Left cardiac atrium (tissue), 4 donors: ENCODE results near the gene MGST2. TPM values are rescaled to one million over a fixed set of nuclear protein-coding genes. Genes with fewer than 3 reads are reported as not detected.
A peak's percentile ranks its signal among the peaks of the same experiment; 100 is the strongest.
"Not testable (repeated sequence)": the region's sequence is repeated elsewhere in the genome, so short reads cannot be mapped to it uniquely, and the experiment has no call there.

Experiments
- ATAC-seq, 2 donors: fragments of 200-7000 bp; cut with Tn5 transposase; one replicate each; pipeline ENCODE4 v1.9.1; 2020; ENCODE audit warnings: mild to moderate bottlenecking in 2 of 2, moderate library complexity in 2 of 2
- DNase-seq: peaks from one replicate; pipeline ENCODE4 v3.0.0-alpha.2; 2020
- intact Hi-C, 2 donors: fragments of 100-400 bp; cut with DNase I; formaldehyde crosslinking; loops; one replicate each; pipeline versions ENCODE4 v1.14.1 to v1.15.1; 2022 to 2023
- long read RNA-seq: library from polyadenylated mRNA; unstranded; transcript quantifications from one replicate; pipeline ENCODE4 v2.0.0, GENCODE V29; 2021
- total RNA-seq, 2 donors: library from RNA; stranded (reverse); fragmentation: NEBNext Ultra II Directional; extraction: Animal tissue kit (Norgen Biotek cat#: 25700); gene quantifications; one replicate each; pipeline ENCODE4 v1.2.1, GENCODE V29; 2021
- donor health status: DM: no; HTN: yes; CAD: no.
- donor health status: DM: no; HTN: yes; CAD: no; lungs with severe emphysema.
- donor health status: DM: yes; HTN: yes; CAD: no.
- donor health status: Dilated cardiomyopathy.

Gene MGST2
- total RNA-seq: 10 to 100 TPM; 87.4 to 95.1 TPM
- long read RNA-seq, partial matches to known transcripts: 0 of 5 reads
- long read RNA-seq, other reads (novel, unspliced or antisense): 1 of 5 reads

DNA sequence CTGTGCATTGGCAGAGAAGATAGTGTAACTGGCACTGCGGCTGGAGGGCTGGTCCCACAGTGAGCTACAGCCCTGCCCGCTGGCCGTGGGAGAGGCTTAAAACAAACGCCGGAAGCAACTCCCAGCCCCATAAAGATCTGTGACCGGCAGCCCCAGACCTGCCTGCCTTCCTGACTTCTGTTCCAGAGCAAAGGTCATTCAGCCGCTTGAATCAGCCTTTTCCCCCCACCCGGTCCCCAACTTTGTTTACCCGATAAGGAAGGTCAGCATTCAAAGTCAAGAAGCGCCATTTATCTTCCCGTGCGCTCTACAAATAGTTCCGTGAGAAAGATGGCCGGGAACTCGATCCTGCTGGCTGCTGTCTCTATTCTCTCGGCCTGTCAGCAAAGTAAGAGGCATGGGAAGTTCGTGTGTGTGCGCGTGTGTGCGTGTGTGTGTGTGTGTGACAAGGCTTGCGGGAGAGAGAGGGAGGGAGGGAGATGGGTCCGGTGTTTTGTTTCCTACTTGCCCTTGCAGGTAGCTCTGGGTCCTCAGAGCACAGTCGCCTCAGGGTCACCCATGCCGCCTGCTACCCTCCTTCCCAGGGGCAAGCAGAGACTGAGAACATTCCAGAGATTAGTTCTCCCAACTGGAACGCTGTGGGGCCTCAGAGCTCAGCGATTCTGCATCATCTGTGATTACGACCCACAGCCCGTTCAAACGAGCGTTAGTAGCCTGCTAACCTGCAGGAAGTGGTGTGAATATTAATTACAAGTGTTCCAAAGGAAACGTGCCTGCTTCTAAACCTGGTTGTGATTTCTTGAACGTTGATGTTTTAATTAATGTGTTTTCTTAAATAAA, at the start of gene MGST2:
MGST2 (plus strand) TSS at position 130 of the 840 bp plus-strand sequence; CDS start at position 331, 201 bp downstream.
- intact Hi-C loops: no loop called here
- DNase-seq: peak; percentile 91
- peak; percentile 86 to 95 for ATAC-seq

DNA sequence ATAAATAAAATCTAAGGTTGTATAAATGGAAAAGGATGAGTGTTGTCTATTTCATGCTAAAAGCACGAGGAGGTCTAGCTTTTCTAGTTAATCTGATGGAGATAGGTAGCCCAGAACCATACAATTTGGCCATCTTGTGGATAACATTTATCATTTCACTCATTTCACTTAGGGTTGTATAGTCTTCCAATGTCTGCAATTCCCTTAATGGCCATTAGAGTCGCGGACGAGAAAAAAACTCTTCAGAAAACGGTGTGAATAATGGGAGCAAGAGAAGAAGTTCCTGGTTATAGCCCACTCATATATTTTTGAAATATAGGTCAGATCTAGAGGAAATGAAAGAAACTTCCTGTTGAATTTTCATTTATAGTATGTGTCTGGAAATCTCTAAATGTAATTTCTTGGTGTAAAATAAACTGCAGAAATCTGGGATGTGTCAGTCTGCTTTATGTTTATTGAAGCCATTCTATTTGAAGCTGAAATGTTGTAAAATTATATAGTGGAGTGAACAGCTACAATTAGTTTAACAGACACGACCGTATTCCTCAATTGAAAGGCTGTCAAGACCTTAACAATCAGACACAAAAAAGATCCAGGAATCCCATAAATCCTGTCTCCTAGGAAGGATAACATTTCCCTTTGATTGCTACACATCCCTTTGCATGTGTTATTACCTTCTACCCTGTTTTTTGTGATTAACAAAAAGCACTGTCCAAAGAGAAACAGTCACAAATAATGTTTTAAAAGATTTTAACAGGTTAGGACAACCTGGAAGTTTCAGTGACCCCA, 47.7 kb upstream of the MGST2 start:
- intact Hi-C loops: no loop called here
- DNase-seq (no peak), ATAC-seq (no peak)

DNA sequence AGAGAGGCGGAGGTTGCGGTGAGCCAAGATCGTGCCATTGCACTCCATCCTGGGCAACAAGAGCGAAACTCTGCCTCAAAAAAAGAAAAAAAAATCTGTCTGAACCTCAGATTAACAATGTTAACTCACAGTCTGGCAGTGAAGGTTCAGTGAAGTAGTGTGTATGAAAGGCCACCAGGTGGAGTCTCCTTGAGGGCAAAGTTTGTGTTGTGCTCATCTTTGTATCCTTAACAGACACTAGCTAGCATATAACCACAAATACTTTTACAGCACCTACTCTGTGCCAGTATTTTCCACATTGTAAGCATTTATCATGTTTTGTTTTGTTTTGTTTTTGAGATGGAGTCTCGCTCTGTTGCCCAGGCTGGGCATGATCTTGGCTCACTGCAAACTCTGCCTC, 46.0 kb upstream of the MGST2 start:
- intact Hi-C loops: no loop called here
- DNase-seq (no peak), ATAC-seq (no peak)

DNA sequence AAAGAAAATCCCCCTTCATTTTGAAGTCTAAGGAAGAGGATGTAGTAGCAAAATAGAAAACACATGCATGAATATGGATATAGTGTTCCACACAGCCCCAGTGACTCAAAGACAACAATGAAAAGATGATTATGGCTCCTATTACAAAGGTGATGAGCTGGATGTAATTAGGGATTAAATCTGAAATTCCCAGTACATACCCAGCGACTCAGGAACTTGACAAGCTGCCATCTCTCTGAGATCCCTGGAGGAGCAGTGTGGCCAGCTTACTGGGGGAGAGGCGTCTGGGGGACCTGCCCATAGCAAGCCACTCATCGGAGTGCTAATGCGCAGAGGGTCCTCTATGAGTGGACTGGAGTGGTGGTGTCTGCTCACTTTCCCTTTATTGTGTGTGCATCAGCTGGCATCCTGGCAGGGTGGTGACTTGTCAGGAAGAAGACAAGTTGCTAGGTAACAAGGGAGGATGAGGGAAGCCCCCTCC, 42.7 kb upstream of the MGST2 start:
- intact Hi-C loops: no loop called here
- DNase-seq (no peak), ATAC-seq (no peak)

DNA sequence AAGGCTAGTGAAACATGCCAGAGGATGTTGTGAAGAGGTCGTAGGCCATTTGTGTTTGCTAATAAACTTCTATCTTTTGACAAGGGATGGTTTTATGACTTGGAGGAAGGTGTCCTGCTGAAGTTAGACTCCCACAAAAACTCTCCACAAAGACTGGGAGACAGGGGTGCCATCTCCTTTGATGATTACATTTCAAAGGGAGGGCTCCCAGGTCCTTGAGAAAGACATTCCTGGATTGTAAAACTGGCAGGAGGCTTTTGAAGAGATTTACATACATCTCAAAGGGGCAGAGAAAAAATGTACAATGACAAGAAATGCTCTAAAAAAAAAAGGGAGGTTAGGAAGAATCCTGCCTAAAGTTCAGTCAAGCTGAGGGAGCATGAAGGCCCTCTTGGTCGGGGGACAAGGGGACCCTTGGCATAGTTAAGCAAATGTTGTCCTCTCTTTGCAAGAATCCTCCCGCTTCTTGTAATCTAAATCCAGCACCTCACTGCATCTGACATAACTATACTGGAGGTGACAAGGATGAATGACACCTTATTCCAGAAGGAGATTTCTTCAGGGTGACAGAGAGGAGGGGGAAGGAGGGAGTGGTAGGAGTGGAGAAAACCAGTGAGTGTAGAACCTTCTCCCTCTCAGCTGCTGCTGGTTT, 41.1 kb upstream of the MGST2 start:
- intact Hi-C loops: no loop called here
- DNase-seq (no peak), ATAC-seq (no peak)

DNA sequence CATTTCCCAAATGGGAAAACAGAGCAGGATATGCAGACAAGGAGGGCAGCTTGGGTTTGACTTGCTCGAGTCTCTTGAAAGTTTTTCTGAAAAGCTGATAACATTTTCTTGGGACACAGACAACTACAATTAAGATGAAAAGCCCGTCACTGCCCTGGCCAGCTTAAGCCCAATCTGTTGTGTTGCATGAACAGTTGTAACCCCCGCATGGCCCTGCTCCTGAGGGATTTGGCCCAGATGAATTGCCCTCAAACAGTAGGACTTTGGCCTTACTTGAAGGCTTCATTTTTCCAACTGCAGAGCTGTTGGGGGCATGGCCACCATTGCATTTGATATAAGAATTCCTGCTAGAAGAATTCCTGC, 40.5 kb upstream of the MGST2 start:
- no peak for ATAC-seq
- no peak for DNase-seq
- intact Hi-C loops: no loop called here

GRCh38 chr4:139625482-139625881, 40.1 kb upstream of the MGST2 start:
- DNase-seq (no peak), ATAC-seq (no peak)
- intact Hi-C loops: no loop called here

GRCh38 chr4:139628184-139629012, 37.2 kb upstream of the MGST2 start:
- ATAC-seq (no peak), DNase-seq (no peak)
- intact Hi-C loops: no loop called here

DNA sequence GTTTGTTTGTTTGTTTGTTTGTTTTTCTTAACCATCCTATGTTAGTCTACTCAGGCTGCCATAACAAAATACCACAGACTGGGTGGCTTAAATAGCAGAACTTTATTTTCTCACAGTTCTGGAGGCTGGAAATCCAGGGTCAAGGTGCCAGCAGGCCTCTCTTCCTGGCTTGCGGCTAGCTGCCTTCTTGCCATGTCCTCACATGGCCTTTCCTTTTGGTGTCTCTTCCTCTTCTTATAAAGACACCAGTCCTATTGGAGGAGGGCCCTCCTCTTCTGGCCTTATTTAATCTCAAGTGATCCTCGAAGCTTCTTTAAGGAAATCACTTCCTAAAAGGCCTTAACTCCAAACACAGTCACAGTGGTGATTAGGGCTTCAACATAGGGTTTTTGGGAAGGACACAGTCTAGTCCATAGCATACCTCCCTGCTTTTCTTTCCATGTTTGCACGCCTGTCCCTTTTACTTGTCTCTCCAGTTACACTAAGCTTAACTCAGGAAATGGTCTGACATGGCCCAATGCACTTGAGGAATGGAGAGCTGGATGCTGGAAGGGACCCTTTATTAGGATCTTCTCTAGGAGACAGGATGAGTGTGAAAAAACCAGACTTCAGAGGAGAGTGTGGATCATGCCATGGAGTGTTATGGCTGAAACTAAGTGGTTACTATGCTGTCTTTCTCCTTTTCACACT, 36.0 kb upstream of the MGST2 start:
- ATAC-seq (no peak), DNase-seq (no peak)
- intact Hi-C loops: loop anchor here in 1 of 2 donors (10.0 kb wide), 2 partner anchors 125 to 215 kb away; no protein-coding TSS in a partner anchor

DNA sequence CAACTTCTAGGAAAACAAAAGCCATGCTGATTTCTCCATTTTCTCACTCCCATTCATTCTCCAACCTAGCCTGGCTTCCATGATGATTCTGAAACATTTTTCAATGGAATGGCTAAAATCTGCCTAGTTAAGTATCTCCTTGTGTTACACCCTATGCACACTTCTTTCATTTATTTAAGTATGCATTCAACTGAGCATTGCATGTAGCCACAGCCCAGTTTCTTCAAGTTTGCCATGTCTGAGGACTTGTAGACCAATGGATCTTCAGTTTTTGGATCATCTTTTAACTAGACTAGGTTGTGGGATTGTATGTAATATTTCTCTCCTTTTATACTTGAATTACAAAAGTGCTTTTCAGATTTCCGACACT, 35.5 kb upstream of the MGST2 start:
- ATAC-seq: no peak
- no peak for DNase-seq
- intact Hi-C loops: loop anchor here in 1 of 2 donors (10.0 kb wide), 2 partner anchors 125 to 215 kb away; no protein-coding TSS in a partner anchor

DNA sequence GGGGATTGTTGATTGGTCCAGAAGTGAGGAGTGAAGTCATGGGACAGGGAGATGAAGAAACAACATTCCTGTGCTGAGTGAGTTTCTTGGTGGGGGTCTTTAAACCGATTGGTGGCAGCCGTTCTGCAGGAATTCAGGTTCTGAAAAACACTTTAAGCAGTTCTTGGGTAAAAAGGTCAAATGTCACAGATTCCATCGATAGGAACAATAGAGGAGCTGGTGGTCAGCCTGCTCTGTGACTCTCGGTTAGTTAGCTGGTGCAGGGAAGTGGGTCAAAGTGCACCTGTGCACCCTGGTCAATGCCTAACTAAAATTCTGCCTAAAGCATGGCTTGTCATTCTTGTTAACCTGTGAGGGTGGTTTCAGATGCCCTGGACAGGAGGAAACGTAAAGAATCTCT, 34.6 kb upstream of the MGST2 start:
- intact Hi-C loops: loop anchor here in 1 of 2 donors (10.0 kb wide), 2 partner anchors 126 to 216 kb away; no protein-coding TSS in a partner anchor
- ATAC-seq (no peak), DNase-seq (no peak)

GRCh38 chr4:139631791-139632190, 33.8 kb upstream of the MGST2 start:
- ATAC-seq (no peak), DNase-seq (no peak)
- intact Hi-C loops: loop anchor here in 1 of 2 donors (10.0 kb wide), 2 partner anchors 127 to 217 kb away; no protein-coding TSS in a partner anchor

GRCh38 chr4:139632739-139633138, 32.9 kb upstream of the MGST2 start:
- ATAC-seq, DNase-seq: not testable (repeated sequence)
- intact Hi-C loops: loop anchor here in 1 of 2 donors (10.0 kb wide), 2 partner anchors 128 to 218 kb away; no protein-coding TSS in a partner anchor

GRCh38 chr4:139633195-139633594, 32.4 kb upstream of the MGST2 start:
- intact Hi-C loops: loop anchor here in 1 of 2 donors (10.0 kb wide), 2 partner anchors 128 to 218 kb away; no protein-coding TSS in a partner anchor
- ATAC-seq (peak; percentile 21 to 30), DNase-seq (no peak)

DNA sequence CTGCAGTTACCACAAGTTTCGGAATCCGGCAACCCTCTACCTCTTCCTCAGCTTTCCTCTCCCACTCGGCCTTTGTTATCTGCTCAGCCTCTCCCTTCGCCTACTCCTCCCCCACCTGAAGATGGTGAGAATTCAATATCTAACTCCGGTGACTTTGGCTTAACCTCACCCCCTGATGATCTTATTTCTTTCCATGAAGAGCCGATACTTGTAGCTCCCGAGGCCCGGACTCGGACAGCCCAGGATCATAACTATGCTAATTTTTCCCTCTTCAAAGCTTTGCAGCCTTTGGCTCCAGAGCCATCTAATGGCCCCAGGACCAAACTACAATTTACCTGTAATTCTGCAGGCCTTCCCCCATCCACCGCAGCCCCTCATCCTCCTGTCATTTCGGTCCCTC, 32.0 kb upstream of the MGST2 start:
- no peak for DNase-seq
- intact Hi-C loops: loop anchor here in 1 of 2 donors (10.0 kb wide), 2 partner anchors 129 to 219 kb away; no protein-coding TSS in a partner anchor
- ATAC-seq: peak; percentile 90

GRCh38 chr4:139635966-139636365, 29.7 kb upstream of the MGST2 start:
- no peak for ATAC-seq
- no peak for DNase-seq
- intact Hi-C loops: loop anchor here in 1 of 2 donors (10.0 kb wide), 2 partner anchors 131 to 221 kb away; no protein-coding TSS in a partner anchor

DNA sequence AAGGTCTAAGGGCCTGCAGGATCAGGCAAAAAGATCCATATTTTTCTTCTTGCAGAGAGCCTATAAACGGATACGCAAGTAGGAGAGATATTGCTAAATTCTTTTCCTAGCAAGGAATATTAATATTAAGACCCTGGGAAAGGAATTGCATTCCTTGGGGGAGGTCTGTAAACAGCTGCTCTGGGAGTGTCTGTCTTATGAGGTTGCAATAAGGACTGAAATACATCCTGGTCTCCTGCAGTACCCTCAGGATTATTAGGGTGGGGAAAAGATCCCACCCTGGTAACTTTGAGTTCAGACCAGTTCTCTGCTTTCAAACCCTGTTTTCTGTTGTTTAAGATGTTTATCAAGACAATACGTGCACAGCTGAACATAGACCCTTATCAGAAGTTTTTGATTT, 27.3 kb upstream of the MGST2 start:
- intact Hi-C loops: loop anchor here in 1 of 2 donors (10.0 kb wide), 2 partner anchors 134 to 224 kb away; no protein-coding TSS in a partner anchor
- not testable (repeated sequence) for ATAC-seq, DNase-seq
